GM12801 (cell line): Measurements from ENCODE around the gene UQCRQ.

ENCODE experiments used
- CTCF ChIP-seq: IDR thresholded peaks from one replicate; pipeline ENCODE4 v1.5.1; 2011; ENCODE audit warnings: control low read depth; ENCODE audit not compliant: insufficient read length; ENCODE audit errors: extremely low read depth

The UQCRQ gene

GRCh38 chr5:132849347-132849746 is 17.1 kb upstream of the UQCRQ start:
- no peak for TF ChIP-seq CTCF

- no peak for TF ChIP-seq CTCF
Observed at GRCh38 chr5:132850066-132850465, 16.4 kb upstream of the UQCRQ start.

- no peak for TF ChIP-seq CTCF
Observed at GRCh38 chr5:132853323-132853722, 13.1 kb upstream of the UQCRQ start.

- no peak for TF ChIP-seq CTCF
Observed at GRCh38 chr5:132853790-132854189, 12.7 kb upstream of the UQCRQ start.

GRCh38 chr5:132854301-132854700 is 12.1 kb upstream of the UQCRQ start:
- TF ChIP-seq CTCF: no peak

GRCh38 chr5:132856011-132856410 is 10.4 kb upstream of the UQCRQ start:
- TF ChIP-seq CTCF: no peak

GRCh38 chr5:132859889-132860437 is 6.5 kb upstream of the UQCRQ start:
- TF ChIP-seq CTCF: no peak
